HCT116 (cell line): ENCODE data around the gene CORO6. TPM values are rescaled to one million over a fixed set of nuclear protein-coding genes. Genes with fewer than 3 reads are reported as not detected.

ENCODE experiments used
- ATAC-seq: fragments of 200-7000 bp; cut with Tn5 transposase; 2 replicates; pipeline ENCODE4 v1.9.1; 2020; ENCODE audit warnings: mild to moderate bottlenecking, moderate library complexity
- BruUV-seq: library from RNA; stranded (reverse); fragments of 400-500 nt; replicated peaks from 2 replicates; lab custom pipeline; 2021; lab: Mats Ljungman, UMichigan
- CTCF ChIA-PET: fragments of 300-600 bp; sonication (Branson Sonifier 250); formaldehyde crosslinking; loops from one replicate; lab custom pipeline; 2021; ENCODE audit warnings: antibody characterized with exemption; lab: Charles Lee
- POLR2A ChIA-PET: fragments of 300-600, 350-600 bp; sonication (Branson Sonifier 250); formaldehyde crosslinking; loops from one replicate; lab custom pipeline; 2021; ENCODE audit warnings: antibody characterized with exemption; lab: Charles Lee
- RAD21 ChIA-PET, 2 experiments: fragments of 300-600 bp; sonication (Branson Sonifier 250); formaldehyde crosslinking; loops; one replicate each; lab custom pipeline; 2023; ENCODE audit warnings: low total read pairs in 2 of 2; ENCODE audit not compliant: uncharacterized antibody in 2 of 2, unreplicated experiment in 2 of 2, low non-redundant PET in 1 of 2; lab: Charles Lee
- DNase-seq: peaks from one replicate; pipeline ENCODE4 v3.0.0-alpha.2; 2010; ENCODE audit warnings: low read depth, low spot score
- H2AFZ ChIP-seq: fragments of 200-600 bp; shearing (Covaris generic), sonication (generic); 2 replicates; pipeline ENCODE4 v1.6.1; 2017; ENCODE audit warnings: low read depth, mixed run types, mixed read lengths, antibody characterized with exemption, low read length; ENCODE audit not compliant: poor library complexity, severe bottlenecking
- H3K27ac ChIP-seq: 2 replicates; pipeline ENCODE4 v1.5.1; 2012; ENCODE audit warnings: low read depth, low read length
- H3K27me3 ChIP-seq: fragments of 200-600 bp; sonication (generic); 2 replicates; pipeline ENCODE4 v1.6.1; 2016; ENCODE audit warnings: mixed run types, low read length, mixed read lengths; ENCODE audit not compliant: insufficient read depth
- H3K36me3 ChIP-seq, 2 experiments: fragments of 200-500 bp in 1 of 2; fragments of 200-600 bp in 1 of 2; sonication (Bioruptor generic) in 1 of 2; sonication (generic) in 1 of 2; 2 replicates each; pipeline versions ENCODE4 v1.5.1 to v1.6.1; 2014 to 2016; ENCODE audit warnings: low read length in 2 of 2, inconsistent platforms in 1 of 2, mixed read lengths in 1 of 2, mixed run types in 1 of 2; ENCODE audit not compliant: insufficient read depth in 2 of 2, control insufficient read depth in 1 of 2
- H3K4me1 ChIP-seq, 2 experiments: fragments of 200-600 bp in 1 of 2; sonication (generic) in 1 of 2; 2 replicates each; pipeline versions ENCODE4 v1.5.1 to v1.6.1; 2012 to 2017; ENCODE audit warnings: low read length in 2 of 2, inconsistent platforms in 1 of 2, mild to moderate bottlenecking in 1 of 2, mixed read lengths in 1 of 2, mixed run types in 1 of 2, moderate library complexity in 1 of 2; ENCODE audit not compliant: insufficient read depth in 2 of 2, control insufficient read depth in 1 of 2
- H3K4me2 ChIP-seq: fragments of 200-600 bp; sonication (generic); 2 replicates; pipeline ENCODE4 v1.6.1; 2017; ENCODE audit warnings: mixed run types, low read length, mixed read lengths
- H3K4me3 ChIP-seq, 2 experiments: fragments of 200-600 bp in 1 of 2; sonication (generic) in 1 of 2; replicated peaks in 1 of 2; 2 replicates each; pipeline ENCODE4 v1.5.1; 2011 to 2016; ENCODE audit warnings: low read length in 2 of 2, control low read depth in 1 of 2, low read depth in 1 of 2, mild to moderate bottlenecking in 1 of 2, mixed read lengths in 1 of 2, mixed run types in 1 of 2
- H3K79me2 ChIP-seq: fragments of 200-600 bp; sonication (generic); 2 replicates; pipeline ENCODE4 v1.6.1; 2017; ENCODE audit warnings: mild to moderate bottlenecking, mixed run types, low read length, moderate library complexity, mixed read lengths; ENCODE audit not compliant: insufficient read depth
- H3K9ac ChIP-seq: fragments of 200-600 bp; sonication (generic); 2 replicates; pipeline ENCODE4 v1.6.1; 2016; ENCODE audit warnings: low read length, mixed read lengths
- H3K9me2 ChIP-seq: fragments of 200-600 bp; sonication (generic), shearing (Covaris generic); 2 replicates; pipeline ENCODE4 v1.6.1; 2017; ENCODE audit warnings: mixed run types, mild to moderate bottlenecking, moderate library complexity; ENCODE audit not compliant: insufficient read depth
- H3K9me3 ChIP-seq, 2 experiments: fragments of 200-500 bp in 1 of 2; fragments of 200-600 bp in 1 of 2; sonication (Bioruptor generic) in 1 of 2; sonication (generic) in 1 of 2; 2 replicates each; pipeline ENCODE4 v1.6.1; 2014 to 2017; ENCODE audit warnings: low read length in 2 of 2, mixed read lengths in 2 of 2, inconsistent platforms in 1 of 2, low read depth in 1 of 2, mild to moderate bottlenecking in 1 of 2, mixed run types in 1 of 2, moderate library complexity in 1 of 2; ENCODE audit not compliant: control insufficient read depth in 1 of 2, insufficient read depth in 1 of 2
- H4K20me1 ChIP-seq: fragments of 200-600 bp; sonication (generic), shearing (Covaris generic); 2 replicates; pipeline ENCODE4 v1.6.1; 2017; ENCODE audit warnings: mixed run types, mild to moderate bottlenecking, moderate library complexity; ENCODE audit not compliant: insufficient read depth
- CBX3 ChIP-seq: IDR thresholded peaks from 2 replicates; pipeline ENCODE4 v1.6.1; 2012; ENCODE audit warnings: low read depth
- CEBPB ChIP-seq: IDR thresholded peaks from 2 replicates; pipeline ENCODE4 v1.6.1; 2012; ENCODE audit warnings: low read depth
- EGR1 ChIP-seq: IDR thresholded peaks from 2 replicates; pipeline ENCODE4 v1.6.1; 2012; ENCODE audit warnings: low read depth
- EZH2 ChIP-seq: fragments of 200-600 bp; sonication (generic); IDR thresholded peaks from 2 replicates; pipeline ENCODE4 v1.6.1; 2017; ENCODE audit warnings: antibody characterized with exemption, mixed run types
- POLR2AphosphoS5 ChIP-seq: IDR thresholded peaks from 2 replicates; pipeline ENCODE4 v1.6.1; 2011; ENCODE audit warnings: mild to moderate bottlenecking, low read depth, low read length, moderate library complexity
- SIN3A ChIP-seq: IDR thresholded peaks from 2 replicates; pipeline ENCODE4 v1.6.1; 2012; ENCODE audit warnings: low read depth
- SP1 ChIP-seq: IDR thresholded peaks from 2 replicates; pipeline ENCODE4 v1.6.1; 2012; ENCODE audit warnings: low read depth
- SRF ChIP-seq: IDR thresholded peaks from 2 replicates; pipeline ENCODE4 v1.6.1; 2012; ENCODE audit warnings: low read depth
- TCF7L2 ChIP-seq: IDR thresholded peaks from 2 replicates; pipeline ENCODE4 v1.7.0; 2011; ENCODE audit warnings: borderline replicate concordance, inconsistent platforms; ENCODE audit not compliant: insufficient read depth, insufficient read length; ENCODE audit errors: extremely low read depth
- YY1 ChIP-seq: IDR thresholded peaks from 2 replicates; pipeline ENCODE4 v1.6.1; 2011; ENCODE audit warnings: low read length, low read depth, moderate library complexity, mild to moderate bottlenecking; ENCODE audit not compliant: insufficient replicate concordance; ENCODE audit errors: extremely low read depth
- ZFX ChIP-seq: fragments of 450-650 bp; IDR thresholded peaks from 2 replicates; pipeline ENCODE4 v1.6.1; 2017
- ZNF274 ChIP-seq: fragments of 200-500 bp; sonication (Bioruptor generic); IDR thresholded peaks from 2 replicates; pipeline ENCODE4 v1.6.1; 2014; ENCODE audit warnings: mild to moderate bottlenecking, low read depth, low read length, inconsistent platforms
- intact Hi-C: fragments of 100-400 bp; cut with micrococcal nuclease; formaldehyde crosslinking; loops from 2 replicates; pipeline ENCODE4 v1.10.0; 2022
- total RNA-seq: library from RNA; stranded (reverse); gene quantifications from one replicate; pipeline ENCODE4 v1.2.1, GENCODE V29; 2021; ENCODE audit not compliant: unreplicated experiment
- TF ChIP-seq, protein P1 (sequence below), 3 experiments: fragments of 200-600 bp in 1 of 3; sonication (generic) in 1 of 3; IDR thresholded peaks in 2 of 3; conservative IDR thresholded peaks in 1 of 3; 2 replicates each; pipeline ENCODE4 v1.5.1; 2012 to 2017; ENCODE audit warnings: low read depth in 2 of 3, low read length in 2 of 3, antibody characterized with exemption in 1 of 3, borderline replicate concordance in 1 of 3, control low read depth in 1 of 3, mild to moderate bottlenecking in 1 of 3, mixed read lengths in 1 of 3, mixed run types in 1 of 3, moderate library complexity in 1 of 3; ENCODE audit not compliant: insufficient read depth in 1 of 3
- TF ChIP-seq, protein P2 (sequence below): IDR thresholded peaks from 2 replicates; pipeline ENCODE4 v1.6.1; 2012
- TF ChIP-seq, protein P3 (sequence below): IDR thresholded peaks from 2 replicates; pipeline ENCODE4 v1.6.1; 2012; ENCODE audit warnings: low read depth

CORO6 gene
- total RNA-seq, 1 experiment from 2014 or later: 8.7 TPM

DNA sequence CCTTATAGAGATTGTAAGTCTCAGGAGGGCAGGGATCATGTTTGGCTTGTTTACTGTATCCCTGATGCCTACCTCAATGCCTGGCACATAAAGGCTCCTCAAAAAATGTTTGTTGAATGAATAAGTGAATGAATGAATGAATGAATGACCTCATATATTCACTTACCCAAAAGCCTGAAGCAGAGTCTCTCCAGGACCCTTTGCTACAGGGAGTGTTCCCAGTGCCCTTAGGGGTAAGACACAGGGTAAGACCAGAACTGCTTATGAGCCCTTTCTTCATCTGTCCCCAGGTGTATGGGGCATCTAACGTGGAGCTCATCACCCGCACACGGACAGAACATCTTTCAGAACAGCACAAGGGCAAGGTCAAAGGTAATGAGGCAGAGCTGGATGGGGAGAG lies 12.3 kb downstream of the CORO6 start:
- H3K4me3 ChIP-seq: no peak overlapping the region
- TF ChIP-seq SIN3A (no peak), EZH2 (no peak), ZFX (no peak), ZNF274 (no peak), CEBPB (no peak), YY1 (no peak)
- TF ChIP-seq, protein P1, sequence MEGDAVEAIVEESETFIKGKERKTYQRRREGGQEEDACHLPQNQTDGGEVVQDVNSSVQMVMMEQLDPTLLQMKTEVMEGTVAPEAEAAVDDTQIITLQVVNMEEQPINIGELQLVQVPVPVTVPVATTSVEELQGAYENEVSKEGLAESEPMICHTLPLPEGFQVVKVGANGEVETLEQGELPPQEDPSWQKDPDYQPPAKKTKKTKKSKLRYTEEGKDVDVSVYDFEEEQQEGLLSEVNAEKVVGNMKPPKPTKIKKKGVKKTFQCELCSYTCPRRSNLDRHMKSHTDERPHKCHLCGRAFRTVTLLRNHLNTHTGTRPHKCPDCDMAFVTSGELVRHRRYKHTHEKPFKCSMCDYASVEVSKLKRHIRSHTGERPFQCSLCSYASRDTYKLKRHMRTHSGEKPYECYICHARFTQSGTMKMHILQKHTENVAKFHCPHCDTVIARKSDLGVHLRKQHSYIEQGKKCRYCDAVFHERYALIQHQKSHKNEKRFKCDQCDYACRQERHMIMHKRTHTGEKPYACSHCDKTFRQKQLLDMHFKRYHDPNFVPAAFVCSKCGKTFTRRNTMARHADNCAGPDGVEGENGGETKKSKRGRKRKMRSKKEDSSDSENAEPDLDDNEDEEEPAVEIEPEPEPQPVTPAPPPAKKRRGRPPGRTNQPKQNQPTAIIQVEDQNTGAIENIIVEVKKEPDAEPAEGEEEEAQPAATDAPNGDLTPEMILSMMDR (IDR thresholded peaks at IDR 0.05 in 2 of 3, conservative IDR thresholded peaks at IDR 0.05 in 1 of 3; ENCODE audit: borderline replicate concordance in 1 of 3, insufficient read depth in 1 of 3, low read depth in 2 of 3, low read length in 2 of 3): no peak
- no peaks in the 10 kb centered on the region for H3K9me2 ChIP-seq
- no peak overlapping the region for H2AFZ ChIP-seq
- DNase-seq (no peak), ATAC-seq (no peak)
- H3K4me1 ChIP-seq: 0 out of 4 replicates have a peak, but pooled peaks cover 0 to 3% of the 10 kb centered on the region in 2 experiments
- ChIA-PET POLR2A (no interaction called here), RAD21 (no interaction called here), CTCF (no interaction called here)
- H3K27me3 ChIP-seq: no peaks in the 10 kb centered on the region
- H3K27ac ChIP-seq: no peak overlapping the region
- H4K20me1 ChIP-seq: no peaks in the 10 kb centered on the region
- no peaks in the 10 kb centered on the region for H3K9me3 ChIP-seq
- intact Hi-C loops: no loop called here
- no TSS peak for BruUV-seq
- peaks cover 4% of the 10 kb centered on the region; the same call in 1 of the 2 replicates for H3K79me2 ChIP-seq
- no peak overlapping the region for H3K9ac ChIP-seq
- no peaks in the 10 kb centered on the region for H3K36me3 ChIP-seq
- no peak overlapping the region for H3K4me2 ChIP-seq

DNA sequence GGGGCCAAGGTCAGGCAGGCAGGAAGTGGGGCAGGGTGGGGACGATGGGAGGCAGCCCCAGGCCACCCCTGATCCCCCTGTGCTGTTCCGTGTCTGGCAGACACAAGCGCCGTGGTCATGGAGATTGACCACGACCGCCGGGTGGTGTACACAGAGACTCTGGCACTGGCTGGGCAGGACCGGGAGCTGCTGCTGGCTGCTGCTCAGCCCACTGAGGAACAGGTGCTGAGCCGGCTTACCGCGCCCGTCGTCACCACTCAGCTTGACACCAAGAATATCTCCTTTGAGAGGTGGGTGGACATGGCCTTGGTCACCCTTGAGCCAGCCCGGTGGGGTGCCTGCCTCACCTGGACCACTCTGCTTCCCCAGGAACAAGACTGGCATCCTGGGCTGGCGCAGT lies 13.7 kb downstream of the CORO6 start:
- no TSS peak for BruUV-seq
- Histone ChIP-seq H3K4me3 (no peak overlapping the region), H3K27me3 (no peaks in the 10 kb centered on the region), H4K20me1 (no peaks in the 10 kb centered on the region), H3K27ac (no peak overlapping the region), H3K36me3 (no peaks in the 10 kb centered on the region), H3K79me2 (peaks cover 4% of the 10 kb centered on the region; the same call in 1 of the 2 replicates), H3K4me2 (no peak overlapping the region), H3K9me3 (no peaks in the 10 kb centered on the region), H2AFZ (no peak overlapping the region), H3K4me1 (no peaks in the 10 kb centered on the region), H3K9ac (no peak overlapping the region), H3K9me2 (no peaks in the 10 kb centered on the region)
- CTCF ChIA-PET: interaction anchor here (4.3 kb wide), 1 partner anchor 9 kb away, joined by 28 read pairs; no protein-coding TSS in a partner anchor
- no peak for ATAC-seq
- intact Hi-C loops: no loop called here
- no peak for DNase-seq
- POLR2A ChIA-PET: no interaction called here
- RAD21 ChIA-PET: no interaction called here
- TF ChIP-seq SP1 (no peak), ZFX (no peak), POLR2AphosphoS5 (no peak), EZH2 (no peak), EGR1 (no peak), TCF7L2 (no peak), YY1 (no peak), CBX3 (no peak), SRF (no peak)
- TF ChIP-seq, protein P2, sequence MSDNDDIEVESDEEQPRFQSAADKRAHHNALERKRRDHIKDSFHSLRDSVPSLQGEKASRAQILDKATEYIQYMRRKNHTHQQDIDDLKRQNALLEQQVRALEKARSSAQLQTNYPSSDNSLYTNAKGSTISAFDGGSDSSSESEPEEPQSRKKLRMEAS: no peak
- TF ChIP-seq, protein P3, sequence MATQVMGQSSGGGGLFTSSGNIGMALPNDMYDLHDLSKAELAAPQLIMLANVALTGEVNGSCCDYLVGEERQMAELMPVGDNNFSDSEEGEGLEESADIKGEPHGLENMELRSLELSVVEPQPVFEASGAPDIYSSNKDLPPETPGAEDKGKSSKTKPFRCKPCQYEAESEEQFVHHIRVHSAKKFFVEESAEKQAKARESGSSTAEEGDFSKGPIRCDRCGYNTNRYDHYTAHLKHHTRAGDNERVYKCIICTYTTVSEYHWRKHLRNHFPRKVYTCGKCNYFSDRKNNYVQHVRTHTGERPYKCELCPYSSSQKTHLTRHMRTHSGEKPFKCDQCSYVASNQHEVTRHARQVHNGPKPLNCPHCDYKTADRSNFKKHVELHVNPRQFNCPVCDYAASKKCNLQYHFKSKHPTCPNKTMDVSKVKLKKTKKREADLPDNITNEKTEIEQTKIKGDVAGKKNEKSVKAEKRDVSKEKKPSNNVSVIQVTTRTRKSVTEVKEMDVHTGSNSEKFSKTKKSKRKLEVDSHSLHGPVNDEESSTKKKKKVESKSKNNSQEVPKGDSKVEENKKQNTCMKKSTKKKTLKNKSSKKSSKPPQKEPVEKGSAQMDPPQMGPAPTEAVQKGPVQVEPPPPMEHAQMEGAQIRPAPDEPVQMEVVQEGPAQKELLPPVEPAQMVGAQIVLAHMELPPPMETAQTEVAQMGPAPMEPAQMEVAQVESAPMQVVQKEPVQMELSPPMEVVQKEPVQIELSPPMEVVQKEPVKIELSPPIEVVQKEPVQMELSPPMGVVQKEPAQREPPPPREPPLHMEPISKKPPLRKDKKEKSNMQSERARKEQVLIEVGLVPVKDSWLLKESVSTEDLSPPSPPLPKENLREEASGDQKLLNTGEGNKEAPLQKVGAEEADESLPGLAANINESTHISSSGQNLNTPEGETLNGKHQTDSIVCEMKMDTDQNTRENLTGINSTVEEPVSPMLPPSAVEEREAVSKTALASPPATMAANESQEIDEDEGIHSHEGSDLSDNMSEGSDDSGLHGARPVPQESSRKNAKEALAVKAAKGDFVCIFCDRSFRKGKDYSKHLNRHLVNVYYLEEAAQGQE: no peak
